Chondrocyte (in vitro differentiated cells): ENCODE results near the gene UMODL1. TPM values are rescaled to one million over a fixed set of nuclear protein-coding genes. Genes with fewer than 3 reads are reported as not detected.

ENCODE experiments used
- DNase-seq: peaks from one replicate; pipeline ENCODE4 v3.0.0; 2021; ENCODE audit warnings: mixed read lengths, low spot score
- H3K27ac Mint-ChIP-seq: one replicate; pipeline ENCODE4 v1.8.0; 2021; ENCODE audit warnings: mild to moderate bottlenecking, moderate library complexity, mixed read lengths; ENCODE audit not compliant: unreplicated experiment
- H3K27me3 Mint-ChIP-seq: 2 replicates; pipeline ENCODE4 v1.8.0; 2021; ENCODE audit warnings: low read depth, mixed read lengths
- H3K36me3 Mint-ChIP-seq: 2 replicates; pipeline ENCODE4 v1.8.0; 2021; ENCODE audit warnings: low read depth, mixed read lengths
- H3K4me1 Mint-ChIP-seq: 2 replicates; pipeline ENCODE4 v1.8.0; 2021; ENCODE audit warnings: low read depth, mild to moderate bottlenecking, mixed read lengths
- H3K4me3 Mint-ChIP-seq: one replicate; pipeline ENCODE4 v1.8.0; 2021; ENCODE audit warnings: mild to moderate bottlenecking, moderate library complexity, mixed read lengths; ENCODE audit not compliant: unreplicated experiment
- H3K9me3 Mint-ChIP-seq: 2 replicates; pipeline ENCODE4 v1.8.0; 2021; ENCODE audit warnings: low read depth, mixed read lengths
- CTCF ChIP-seq: fragments of 200-600 bp; sonication (generic); IDR thresholded peaks from 2 replicates; pipeline ENCODE4 v1.5.0; 2021; ENCODE audit warnings: antibody characterized with exemption, mild to moderate bottlenecking, moderate library complexity
- total RNA-seq: library from RNA; stranded (reverse); gene quantifications from 3 replicates; pipeline ENCODE4 v1.2.1, GENCODE V29; 2021

Gene UMODL1
- total RNA-seq, 1 donor from 2014 or later = not detected

- Mint-ChIP-seq H3K27me3 (peaks cover 4% of the 10 kb centered on the region), H3K4me1 (peaks cover 19% of the 10 kb centered on the region), H3K36me3 (no peaks in the 10 kb centered on the region), H3K9me3 (no peaks in the 10 kb centered on the region), H3K27ac (no peak overlapping the region), H3K4me3 (no peak overlapping the region)
- no peak for TF ChIP-seq CTCF
- no peak for DNase-seq
Observed at GRCh38 chr21:42025376-42026081, 45.6 kb upstream of the UMODL1 start.

- no peak overlapping the region for H3K27ac Mint-ChIP-seq
- H3K4me3 Mint-ChIP-seq = no peak overlapping the region
- TF ChIP-seq CTCF = no peak
- DNase-seq = no peak
- H3K4me1 Mint-ChIP-seq = peaks cover 19% of the 10 kb centered on the region
- H3K36me3 Mint-ChIP-seq = no peaks in the 10 kb centered on the region
- H3K27me3 Mint-ChIP-seq = no peaks in the 10 kb centered on the region
- no peaks in the 10 kb centered on the region for H3K9me3 Mint-ChIP-seq
Observed at GRCh38 chr21:42026082-42026435, 45.1 kb upstream of the UMODL1 start.

DNA sequence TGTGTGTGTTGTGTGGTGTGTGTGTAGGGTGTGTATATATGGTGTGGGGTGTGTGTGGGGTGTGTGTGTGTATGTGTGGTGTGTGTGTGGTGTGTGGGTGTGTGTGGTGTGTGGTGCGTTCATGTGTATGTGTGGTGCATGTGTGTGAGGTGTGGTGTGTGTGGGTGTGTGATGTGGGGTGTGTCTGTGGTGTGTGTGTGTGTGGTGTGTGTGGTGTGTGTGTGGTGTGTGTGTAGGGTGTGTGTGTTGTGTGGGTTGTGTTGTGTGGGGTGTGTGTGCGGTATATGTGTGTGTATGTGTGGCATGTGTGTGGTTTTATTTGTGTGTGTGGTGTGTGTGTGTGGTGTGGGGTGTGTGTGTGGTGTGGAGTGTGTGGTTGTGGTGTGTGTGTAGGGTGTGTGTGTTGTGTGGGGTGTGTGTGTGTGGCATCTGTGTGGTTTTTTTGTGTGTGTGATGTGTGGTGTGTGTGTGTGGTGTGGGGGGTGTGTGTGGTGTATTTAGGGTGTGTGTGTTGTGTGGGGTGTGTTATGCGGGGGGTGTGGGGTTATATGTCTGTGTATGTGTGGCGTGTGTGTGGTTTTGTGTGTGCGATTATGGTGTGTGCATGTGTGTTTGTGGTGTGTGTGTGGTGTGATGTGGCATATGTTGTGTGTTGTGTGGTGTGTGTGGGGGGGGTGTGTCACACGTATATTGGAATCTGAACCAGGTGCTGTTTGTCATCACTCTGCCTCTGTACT lies 43.9 kb upstream of the UMODL1 start:
- H3K27ac Mint-ChIP-seq = no peak overlapping the region
- no peaks in the 10 kb centered on the region for H3K9me3 Mint-ChIP-seq
- no peaks in the 10 kb centered on the region for H3K36me3 Mint-ChIP-seq
- no peaks in the 10 kb centered on the region for H3K27me3 Mint-ChIP-seq
- no peak for DNase-seq
- TF ChIP-seq CTCF = no peak
- no peak overlapping the region for H3K4me3 Mint-ChIP-seq
- H3K4me1 Mint-ChIP-seq = peaks cover 10% of the 10 kb centered on the region

DNA sequence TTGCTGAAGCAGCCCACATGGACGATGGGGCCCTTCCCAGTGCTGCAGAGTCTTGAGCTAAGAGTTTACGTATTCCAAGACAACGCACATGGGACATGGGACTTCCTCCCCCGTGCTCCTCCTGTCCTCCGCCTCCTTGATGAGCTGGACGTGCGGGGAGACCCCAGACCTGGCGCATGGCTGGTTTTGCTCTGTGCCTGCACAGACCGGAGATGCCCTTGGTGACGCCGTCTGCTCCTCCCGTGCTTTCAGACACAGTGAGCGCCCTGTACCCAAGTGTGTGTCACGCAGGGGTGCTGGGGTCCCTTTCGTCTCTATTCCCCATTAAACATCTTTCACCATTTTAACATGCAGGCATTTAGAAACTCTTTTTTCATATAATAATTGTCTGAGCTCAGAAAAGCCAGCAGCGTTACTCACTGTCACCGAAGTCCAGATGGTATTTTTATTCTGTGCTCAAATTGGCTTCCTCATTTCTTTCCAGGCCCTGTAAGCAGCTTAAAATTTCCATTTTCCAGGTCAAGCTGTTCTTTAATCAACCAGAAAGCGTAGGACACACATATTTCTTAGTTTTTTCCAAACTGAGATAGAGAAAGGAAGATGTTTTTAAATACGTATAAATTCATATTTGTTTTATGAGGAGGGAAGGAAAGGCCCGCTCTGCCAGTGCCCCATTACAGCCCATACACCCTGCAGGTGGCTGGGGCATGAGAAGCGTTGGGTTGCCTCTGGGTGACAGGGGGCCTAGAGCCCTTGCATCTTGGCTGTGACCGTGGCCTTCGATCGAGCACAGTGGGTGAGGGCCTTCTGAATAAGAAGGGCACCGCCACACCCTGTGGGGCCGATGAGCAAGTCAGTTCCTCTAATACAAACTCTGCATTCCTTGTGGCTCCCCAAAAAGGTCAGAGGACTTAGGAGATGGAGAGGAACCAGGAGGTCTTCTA lies 43.0 kb upstream of the UMODL1 start:
- H3K4me3 Mint-ChIP-seq = no peak overlapping the region
- no peak for DNase-seq
- no peaks in the 10 kb centered on the region for H3K9me3 Mint-ChIP-seq
- H3K36me3 Mint-ChIP-seq = no peaks in the 10 kb centered on the region
- no peak for TF ChIP-seq CTCF
- no peaks in the 10 kb centered on the region for H3K27me3 Mint-ChIP-seq
- peaks cover 10% of the 10 kb centered on the region for H3K4me1 Mint-ChIP-seq
- no peak overlapping the region for H3K27ac Mint-ChIP-seq
